ENCODE measurements around the gene RNF10. TPM values are rescaled to one million over a fixed set of nuclear protein-coding genes. Genes with fewer than 3 reads are reported as not detected.
"Not testable (repeated sequence)": the region's sequence is repeated elsewhere in the genome, so short reads cannot be mapped to it uniquely, and the experiment has no call there.

RNF10 gene
- total RNA-seq, 1 experiment from 2014 or later: 60.8 TPM

GRCh38 chr12:120611534-120611933 is 77.4 kb downstream of the RNF10 start:
- DNase-seq (ENCODE audit: low read depth): not testable (repeated sequence)

GRCh38 chr12:120614848-120615247 is 80.7 kb downstream of the RNF10 start:
- no peak for DNase-seq (ENCODE audit: low read depth)

GRCh38 chr12:120617193-120617592 is 83.0 kb downstream of the RNF10 start:
- not testable (repeated sequence) for DNase-seq (ENCODE audit: low read depth)

- DNase-seq (ENCODE audit: low read depth): not testable (repeated sequence)
Measured at GRCh38 chr12:120617767-120618166, 83.6 kb downstream of the RNF10 start.

- DNase-seq (ENCODE audit: low read depth): no peak
Measured at GRCh38 chr12:120618954-120619615, 84.9 kb downstream of the RNF10 start.

GRCh38 chr12:120620624-120621023 is 86.5 kb downstream of the RNF10 start:
- no peak for DNase-seq (ENCODE audit: low read depth)

GRCh38 chr12:120625557-120626419 is 91.6 kb downstream of the RNF10 start:
- DNase-seq (ENCODE audit: low read depth): no peak

Other genes starting within 250 kb of the RNF10 start
- under 0.01 TPM in 2 replicates for gene RNU4-2, start 242.5 kb upstream of the RNF10 start, total RNA-seq (2014; rRNA removed; shearing (Covaris generic))
- gene RNU4-1, start 241.1 kb upstream of the RNF10 start, total RNA-seq (2014; rRNA removed; shearing (Covaris generic)): under 0.01 TPM in 2 replicates
- 1.9 and 2.2 TPM in 2 replicates for gene SIRT4, start 232.0 kb upstream of the RNF10 start, total RNA-seq (2014; rRNA removed; shearing (Covaris generic))
- 1.1 TPM in 1 of 2 replicates, not detected in the other for gene PLA2G1B, start 206.6 kb upstream of the RNF10 start, total RNA-seq (2014; rRNA removed; shearing (Covaris generic))
- gene MSI1, start 165.2 kb upstream of the RNF10 start, total RNA-seq (2014; rRNA removed; shearing (Covaris generic)): not detected in 2 replicates
- 430 and 475 TPM in 2 replicates for gene COX6A1, start 96.2 kb upstream of the RNF10 start, total RNA-seq (2014; rRNA removed; shearing (Covaris generic))
- gene TRIAP1, start 88.0 kb upstream of the RNF10 start, total RNA-seq (2014; rRNA removed; shearing (Covaris generic)): 26.9 and 33.5 TPM in 2 replicates
- 17.7 and 17.8 TPM in 2 replicates for gene GATC, start 87.9 kb upstream of the RNF10 start, total RNA-seq (2014; rRNA removed; shearing (Covaris generic))
- 172 and 194 TPM in 2 replicates for gene SRSF9, start 64.6 kb upstream of the RNF10 start, total RNA-seq (2014; rRNA removed; shearing (Covaris generic))
- 585 and 618 TPM in 2 replicates for gene DYNLL1, start 38.2 kb upstream of the RNF10 start, total RNA-seq (2014; rRNA removed; shearing (Covaris generic))
- 32.3 and 34.1 TPM in 2 replicates for gene COQ5, start 5.2 kb upstream of the RNF10 start, total RNA-seq (2014; rRNA removed; shearing (Covaris generic))
- gene POP5, start 47.0 kb downstream of the RNF10 start, total RNA-seq (2014; rRNA removed; shearing (Covaris generic)): 80.9 and 89.1 TPM in 2 replicates
- 0.10 TPM in 1 of 2 replicates, not detected in the other for gene CABP1, start 106.3 kb downstream of the RNF10 start, total RNA-seq (2014; rRNA removed; shearing (Covaris generic))
- 80.7 and 87.7 TPM in 2 replicates for gene MLEC, start 152.8 kb downstream of the RNF10 start, total RNA-seq (2014; rRNA removed; shearing (Covaris generic))
- 10.2 and 10.7 TPM in 2 replicates for gene UNC119B, start 176.1 kb downstream of the RNF10 start, total RNA-seq (2014; rRNA removed; shearing (Covaris generic))
- 7.1 and 7.3 TPM in 2 replicates for gene ACADS, start 191.5 kb downstream of the RNF10 start, total RNA-seq (2014; rRNA removed; shearing (Covaris generic))

All from RPMI7951 (cell line).